ENCODE measurements around the gene RCAN2.
A peak's percentile ranks its signal among the peaks of the same experiment; 100 is the strongest.

Gene RCAN2

DNA sequence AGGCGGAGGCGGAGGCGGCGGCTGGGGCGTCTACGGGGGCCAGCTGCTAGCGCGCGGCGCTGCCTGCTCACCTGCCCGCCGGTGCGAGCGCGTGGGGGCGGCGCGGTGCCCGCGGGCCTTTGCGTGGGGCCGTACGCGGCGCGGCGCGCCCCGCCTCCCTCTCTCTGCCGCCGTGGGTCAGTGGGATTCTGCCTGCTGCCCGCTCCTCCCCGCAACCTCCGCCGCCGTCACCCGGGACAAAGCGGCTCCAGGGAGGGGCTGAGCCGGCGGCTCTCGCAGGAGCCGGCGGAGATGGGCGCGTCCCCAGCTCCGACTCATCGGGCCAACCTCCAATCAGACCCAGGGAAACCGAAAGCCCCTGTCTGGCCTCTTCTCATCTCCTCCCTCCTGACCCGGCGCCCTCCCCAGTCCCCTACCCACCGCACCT, at the start of gene RCAN2:
TSS of gene RCAN2 (minus strand) at position 249 of the 427 bp plus-strand sequence.
- peak; percentile 29 for DNase-seq (ENCODE audit: low spot score)

DNA sequence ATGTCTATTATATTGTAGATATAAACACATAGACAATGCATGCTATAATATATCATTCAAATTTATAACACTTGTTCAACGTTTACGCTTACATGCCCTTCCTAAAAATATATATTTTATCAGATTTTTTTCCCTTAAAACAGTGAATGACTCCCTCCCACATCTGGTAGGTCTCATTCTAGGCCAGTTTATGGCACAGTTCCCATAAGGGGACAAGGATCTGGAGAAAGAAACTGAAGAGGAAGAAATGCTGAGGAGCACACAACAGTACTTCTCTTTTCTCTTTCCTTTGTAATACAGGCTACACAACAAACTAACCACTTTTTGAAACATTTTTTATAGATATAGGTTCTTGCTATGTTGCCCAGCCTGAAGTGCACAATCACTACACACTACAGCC, 48.6 kb upstream of the RCAN2 start:
- DNase-seq (ENCODE audit: low spot score): no peak

DNA sequence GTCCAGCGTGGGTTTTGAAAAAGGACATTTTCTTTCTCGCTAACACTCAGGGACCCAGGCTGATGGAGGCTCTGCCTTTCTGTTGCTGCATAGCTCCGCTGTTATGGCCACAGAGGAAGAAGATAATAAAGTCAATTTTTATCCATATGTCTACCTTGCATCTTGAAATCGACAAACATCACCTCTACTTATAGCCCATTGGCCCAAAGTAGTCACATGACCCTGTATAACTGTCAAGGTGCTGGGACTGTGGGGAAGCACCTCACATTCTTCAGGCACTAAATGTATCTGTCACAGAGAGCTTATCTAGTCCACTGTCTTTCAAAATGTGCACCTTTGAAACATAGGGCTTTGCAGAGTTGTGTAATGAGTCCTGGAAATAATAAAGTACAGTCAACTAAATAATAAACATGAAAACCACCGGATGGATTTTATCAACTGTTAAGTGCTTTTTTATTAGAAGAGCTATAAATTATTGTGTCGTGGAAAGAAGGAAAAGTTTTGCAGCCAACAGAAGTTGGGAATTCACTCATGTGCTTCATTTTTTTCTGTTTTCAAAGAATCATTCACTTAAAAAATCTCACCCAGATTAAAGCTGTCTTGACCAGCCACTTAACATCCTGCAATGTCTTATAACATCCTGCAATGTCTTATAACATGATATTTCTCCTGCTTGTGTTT, 47.7 kb upstream of the RCAN2 start:
- no peak for DNase-seq (ENCODE audit: low spot score)

DNA sequence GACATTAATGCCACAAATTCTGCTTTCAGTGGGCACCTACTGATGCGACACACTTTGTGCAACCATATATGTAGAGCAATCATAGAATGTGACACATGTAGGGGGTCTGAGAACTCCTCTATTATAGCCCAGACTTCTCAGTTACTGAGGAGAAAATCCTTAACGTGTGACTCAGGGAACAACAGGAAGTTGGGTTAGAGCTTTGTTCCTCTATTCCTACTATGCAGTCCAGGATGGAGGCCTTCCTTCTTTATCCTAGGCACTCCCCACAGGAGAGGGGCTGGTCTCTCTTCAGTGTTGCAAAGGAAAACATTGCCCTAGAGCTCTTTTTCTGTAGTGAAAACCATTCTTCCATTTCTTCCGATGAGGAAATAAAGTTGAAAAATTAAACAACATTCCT, 39.6 kb upstream of the RCAN2 start:
- DNase-seq (ENCODE audit: low spot score): no peak

DNA sequence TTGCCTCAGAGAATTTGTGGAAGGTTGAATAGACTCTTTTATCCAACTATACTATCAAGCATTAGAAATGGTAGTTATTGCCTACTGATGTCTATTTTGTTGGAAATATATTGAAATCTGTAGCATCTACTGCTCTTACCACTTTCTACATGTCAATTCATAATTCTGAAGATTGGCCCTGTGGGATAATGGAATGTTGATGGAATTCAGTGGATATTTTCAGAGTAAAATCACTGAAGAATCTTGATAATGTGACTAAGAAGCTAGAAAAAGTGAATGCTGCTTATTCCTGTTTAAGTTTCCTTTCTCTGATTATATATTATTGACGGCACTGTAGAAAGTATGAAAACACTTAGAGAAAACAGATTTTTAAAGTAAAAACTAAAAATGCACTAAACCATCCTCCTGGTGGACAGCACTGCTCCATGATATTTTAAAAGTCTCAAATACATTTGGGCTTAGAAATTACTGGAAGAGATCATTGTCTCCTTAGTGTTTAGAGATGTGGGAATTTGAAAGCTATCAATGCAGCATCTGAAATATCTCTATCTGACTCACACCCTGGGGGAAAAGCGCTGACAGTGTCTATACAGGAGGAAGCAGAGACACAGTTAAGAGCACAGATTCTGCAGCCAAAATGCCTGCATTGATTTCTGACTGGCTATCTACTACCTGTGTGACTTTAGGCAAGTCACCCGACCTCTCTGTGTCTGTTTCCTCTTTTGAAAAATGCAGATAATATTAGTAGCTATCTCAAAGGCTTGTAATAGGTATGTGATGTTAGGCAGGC, 37.9 kb upstream of the RCAN2 start:
- DNase-seq (ENCODE audit: low spot score): no peak

DNA sequence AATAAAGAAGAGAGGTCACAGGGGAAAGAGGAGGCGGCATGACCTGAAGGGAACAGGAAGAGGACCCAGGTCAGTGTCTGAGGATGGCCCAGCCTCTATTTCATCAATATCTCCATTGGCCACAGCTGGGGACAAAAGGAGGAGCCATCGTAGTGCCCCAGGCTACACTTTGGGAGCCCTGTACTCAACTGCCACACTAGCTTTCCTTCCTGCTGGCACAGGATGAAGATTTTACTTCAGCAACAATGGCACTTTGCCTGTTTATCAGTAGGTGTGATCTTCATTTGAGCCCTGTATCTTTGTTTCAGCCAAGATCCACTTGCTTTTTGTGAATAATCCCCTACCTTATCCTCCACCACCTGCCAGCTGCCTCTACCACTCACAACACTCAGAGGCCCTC, 35.4 kb upstream of the RCAN2 start:
- DNase-seq (ENCODE audit: low spot score): no peak

DNA sequence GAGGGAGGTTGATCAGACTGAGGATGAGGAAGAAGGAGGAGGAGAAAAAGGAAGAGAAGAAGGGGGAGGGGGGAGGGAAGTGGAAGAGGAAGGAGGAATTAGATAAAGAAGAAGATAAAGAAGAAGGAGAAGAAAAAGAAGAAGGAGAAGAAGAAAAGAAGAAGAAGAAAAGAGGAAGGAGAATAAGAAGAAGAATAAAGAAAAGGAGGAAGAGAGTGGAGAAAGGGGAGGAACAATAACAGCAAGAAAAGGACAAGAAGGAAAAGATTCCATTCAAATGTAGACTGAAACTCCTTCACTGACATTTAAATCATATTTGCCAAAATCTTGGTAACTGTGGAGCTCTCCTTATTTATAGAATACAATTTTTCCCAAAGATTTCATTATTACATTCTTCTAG, 34.3 kb upstream of the RCAN2 start:
- no peak for DNase-seq (ENCODE audit: low spot score)

DNA sequence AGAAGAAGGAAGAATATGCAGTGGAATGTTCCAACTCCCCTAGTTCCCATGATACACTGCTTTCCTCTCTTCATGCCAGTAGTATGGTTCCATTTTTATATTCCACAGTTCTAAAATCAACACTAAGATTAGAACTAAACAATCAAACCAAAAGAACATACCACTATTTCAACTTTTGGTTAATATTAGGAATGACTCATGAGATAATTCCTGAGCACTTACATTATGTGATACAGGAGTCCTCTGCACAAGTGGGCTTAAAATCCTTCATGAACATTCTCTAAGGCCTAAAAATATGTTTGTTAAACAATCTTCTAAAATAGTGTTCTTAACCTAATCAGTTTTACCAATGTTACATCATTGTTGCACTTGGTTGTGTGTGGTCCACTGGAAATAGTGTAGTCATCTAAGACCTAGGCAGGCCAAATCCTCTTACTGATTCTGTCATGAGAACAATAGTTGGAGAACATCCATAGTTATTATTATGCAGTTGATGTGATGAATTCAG, 30.3 kb upstream of the RCAN2 start:
- DNase-seq (ENCODE audit: low spot score): no peak

DNA sequence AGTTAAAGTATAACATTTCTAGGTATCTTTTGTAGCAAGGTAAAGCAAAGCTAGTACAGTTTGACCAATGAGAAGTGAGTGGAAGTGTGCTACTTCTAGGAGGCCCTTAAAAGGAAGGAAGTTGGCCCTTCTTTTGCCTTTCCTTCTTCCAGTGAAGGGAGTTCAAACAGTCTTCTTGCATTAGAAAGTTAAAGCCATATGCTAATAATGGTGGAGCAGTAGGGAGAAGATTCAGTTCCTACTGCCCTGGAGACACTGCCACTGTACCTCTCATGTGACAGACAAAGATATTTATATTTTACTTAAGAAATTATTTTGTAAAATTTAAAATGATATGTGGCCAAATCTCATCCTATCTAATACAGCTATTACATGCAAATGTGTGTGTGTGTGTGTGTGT, 26.0 kb upstream of the RCAN2 start:
- DNase-seq (ENCODE audit: low spot score): no peak

DNA sequence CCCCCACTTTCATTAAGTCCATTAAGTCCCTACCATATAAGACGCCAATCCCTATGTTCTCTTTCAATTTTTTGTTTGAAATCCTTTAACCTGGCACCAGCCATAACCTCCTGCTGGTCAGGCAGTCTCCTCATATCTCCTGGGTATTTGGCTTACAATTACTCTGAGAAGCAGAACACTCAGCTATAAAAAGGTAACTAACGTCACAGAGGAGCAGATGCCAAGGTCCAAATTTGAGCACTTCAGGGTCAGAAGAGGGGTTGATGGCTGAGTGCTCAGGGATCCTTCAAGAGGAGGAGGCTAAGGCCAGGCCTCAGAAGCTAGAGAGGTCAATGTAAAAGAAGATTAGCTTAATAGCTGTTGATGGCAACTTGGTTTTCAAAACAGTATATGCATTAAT, 22.3 kb upstream of the RCAN2 start:
- no peak for DNase-seq (ENCODE audit: low spot score)

DNA sequence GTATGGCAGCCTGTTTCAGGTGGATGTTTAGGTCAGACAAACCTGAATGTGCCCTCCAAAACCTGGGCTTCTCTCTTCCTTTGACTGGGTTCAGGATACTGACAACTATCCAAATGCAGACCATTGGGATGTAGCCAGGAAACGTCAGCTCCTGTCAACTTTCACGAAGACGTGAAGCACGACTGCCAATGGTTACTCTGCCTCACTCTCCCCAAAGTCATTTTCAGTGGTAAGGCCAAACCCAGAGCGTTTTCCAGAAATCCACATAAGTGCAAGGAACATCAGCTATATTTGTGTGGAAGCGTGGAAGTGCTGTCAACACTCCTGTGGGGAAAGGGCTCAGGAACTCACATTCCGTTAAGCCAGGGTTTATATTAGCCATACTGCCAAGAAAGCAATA, 20.1 kb upstream of the RCAN2 start:
- no peak for DNase-seq (ENCODE audit: low spot score)

DNA sequence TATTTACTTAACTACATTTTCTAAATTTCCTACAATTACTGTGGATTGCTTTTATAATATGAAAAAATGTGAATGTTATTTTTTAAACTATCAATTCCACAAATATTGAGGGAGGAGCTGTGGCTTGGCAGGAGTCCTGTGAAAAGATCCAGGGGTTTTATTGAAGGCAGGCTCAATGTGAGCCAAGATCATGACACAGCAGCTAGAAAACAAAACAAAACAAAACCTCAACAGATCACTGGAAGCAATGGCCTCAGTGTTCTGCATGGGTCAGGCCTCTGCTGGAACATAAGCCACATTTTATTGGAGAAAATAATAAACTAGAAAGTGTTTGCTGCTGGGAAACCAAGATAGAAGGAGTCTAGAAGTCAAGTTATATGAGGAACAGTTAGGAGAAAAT, 19.4 kb upstream of the RCAN2 start:
- no peak for DNase-seq (ENCODE audit: low spot score)

DNA sequence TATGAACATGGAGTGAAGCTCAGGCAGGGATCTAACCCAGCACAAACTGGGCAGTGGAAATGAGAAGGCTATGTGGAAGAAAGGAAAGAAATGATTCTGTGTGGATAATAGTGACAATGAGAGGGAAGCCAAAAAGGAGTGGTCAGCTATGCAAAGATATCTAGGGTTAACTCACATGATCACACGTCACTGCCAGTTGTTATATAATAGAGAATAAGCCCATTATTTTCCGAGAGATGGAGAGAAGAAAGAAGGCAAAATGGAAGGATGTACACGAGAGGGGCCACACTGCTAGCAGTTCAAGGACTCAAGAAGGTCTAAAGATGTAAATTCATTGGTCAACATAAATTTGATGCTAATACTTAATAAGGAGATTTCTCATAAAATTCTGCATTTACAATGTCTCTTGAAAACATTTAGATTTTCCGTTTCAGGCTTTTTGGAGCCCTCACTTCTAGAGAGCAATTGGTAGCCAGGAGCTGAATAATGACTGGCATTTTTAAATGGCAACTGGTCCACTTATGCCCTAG, 18.8 kb upstream of the RCAN2 start:
- DNase-seq (ENCODE audit: low spot score): no peak

DNA sequence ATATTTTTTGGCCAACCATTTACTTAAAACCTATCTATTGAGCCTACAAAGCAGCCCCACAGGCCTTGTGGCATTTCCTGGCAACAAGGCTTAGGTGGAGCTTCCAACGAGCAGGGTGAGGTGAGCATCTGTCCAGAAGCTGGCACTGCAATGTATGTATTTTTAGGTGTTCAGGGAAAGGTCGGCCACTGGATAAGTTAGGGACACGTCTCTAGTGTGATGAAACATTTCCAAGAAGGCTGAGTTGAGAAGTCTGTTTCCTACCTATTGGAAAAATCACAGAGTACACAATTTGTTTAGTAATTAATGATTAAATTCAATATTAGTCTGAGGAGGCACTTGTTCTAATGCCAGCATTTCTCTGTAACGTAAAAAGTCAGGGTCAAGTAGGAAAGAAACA, 17.8 kb upstream of the RCAN2 start:
- DNase-seq (ENCODE audit: low spot score): no peak

DNA sequence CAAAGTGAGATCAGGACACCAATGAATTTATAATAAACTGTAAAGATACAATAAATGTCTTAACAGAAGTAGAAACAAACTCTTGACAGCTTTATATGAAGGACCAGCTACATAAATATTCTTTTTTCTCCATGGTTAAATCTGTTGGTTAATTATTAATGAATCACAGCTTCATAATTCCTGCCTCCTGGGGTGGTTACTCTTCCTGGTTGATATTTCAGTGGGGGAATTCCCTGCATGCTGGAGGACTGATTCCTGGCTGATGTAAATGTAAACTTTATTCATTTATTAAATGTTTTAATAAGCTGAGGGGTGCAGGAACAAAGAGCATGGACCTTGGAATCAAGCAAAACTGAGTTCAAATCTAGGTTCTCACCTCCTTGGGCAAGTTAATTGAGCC, 16.2 kb upstream of the RCAN2 start:
- no peak for DNase-seq (ENCODE audit: low spot score)

DNA sequence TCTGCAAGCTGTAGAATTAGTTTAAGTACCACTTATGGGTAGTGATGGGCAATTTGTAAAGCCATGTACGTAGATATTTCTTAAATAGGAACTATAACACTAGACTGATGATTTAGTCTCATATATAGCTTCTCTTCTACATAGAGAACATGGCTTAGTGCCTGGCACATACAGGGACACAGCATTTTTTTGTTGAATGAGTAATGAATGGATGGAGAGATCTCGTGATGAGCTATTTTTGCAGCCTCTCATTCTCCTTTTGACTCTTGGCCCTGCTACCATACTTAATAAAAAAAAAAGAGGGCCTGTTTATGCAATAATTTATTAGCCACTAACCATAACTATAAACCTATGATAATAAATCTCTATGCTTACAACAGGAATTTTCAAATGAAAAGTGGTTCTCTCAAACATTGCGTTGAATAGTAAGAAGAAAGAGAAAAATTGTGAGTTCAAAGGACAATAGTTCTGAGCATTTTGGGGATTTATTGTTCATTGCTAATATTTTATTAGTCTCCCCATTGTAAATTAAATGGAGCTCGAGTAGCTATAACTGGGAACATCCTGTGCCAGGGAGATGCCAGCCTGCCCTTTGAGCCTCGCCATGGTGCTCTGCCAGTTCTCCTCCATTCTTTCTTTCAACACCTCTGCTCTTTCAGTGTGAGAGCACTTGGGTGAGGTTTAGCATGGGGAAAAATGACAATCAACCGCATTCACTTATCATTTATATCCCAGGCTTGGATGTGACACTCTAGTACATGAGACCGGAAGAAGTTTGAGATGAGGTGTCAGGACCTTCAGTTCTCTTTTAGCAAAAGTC, 14.7 kb upstream of the RCAN2 start:
- no peak for DNase-seq (ENCODE audit: low spot score)

DNA sequence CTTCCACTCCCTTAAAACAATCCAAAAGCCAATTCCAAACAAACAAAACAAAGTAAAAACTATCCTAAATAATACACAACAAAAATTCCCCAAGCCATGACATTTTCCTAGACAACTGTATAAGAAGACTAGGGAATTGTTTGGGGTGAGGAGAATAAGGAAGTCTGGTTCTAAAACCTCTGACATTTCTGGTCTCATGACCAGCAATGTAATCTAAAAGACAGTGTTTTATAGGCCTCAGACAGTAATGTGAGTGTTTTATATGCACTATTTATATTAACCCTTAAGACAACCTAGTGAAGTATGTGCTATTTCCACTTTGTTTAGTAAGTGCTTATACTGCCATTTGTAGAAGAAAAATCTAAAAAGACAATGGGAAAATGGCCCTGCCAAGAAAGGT, 13.0 kb upstream of the RCAN2 start:
- DNase-seq (ENCODE audit: low spot score): no peak

DNA sequence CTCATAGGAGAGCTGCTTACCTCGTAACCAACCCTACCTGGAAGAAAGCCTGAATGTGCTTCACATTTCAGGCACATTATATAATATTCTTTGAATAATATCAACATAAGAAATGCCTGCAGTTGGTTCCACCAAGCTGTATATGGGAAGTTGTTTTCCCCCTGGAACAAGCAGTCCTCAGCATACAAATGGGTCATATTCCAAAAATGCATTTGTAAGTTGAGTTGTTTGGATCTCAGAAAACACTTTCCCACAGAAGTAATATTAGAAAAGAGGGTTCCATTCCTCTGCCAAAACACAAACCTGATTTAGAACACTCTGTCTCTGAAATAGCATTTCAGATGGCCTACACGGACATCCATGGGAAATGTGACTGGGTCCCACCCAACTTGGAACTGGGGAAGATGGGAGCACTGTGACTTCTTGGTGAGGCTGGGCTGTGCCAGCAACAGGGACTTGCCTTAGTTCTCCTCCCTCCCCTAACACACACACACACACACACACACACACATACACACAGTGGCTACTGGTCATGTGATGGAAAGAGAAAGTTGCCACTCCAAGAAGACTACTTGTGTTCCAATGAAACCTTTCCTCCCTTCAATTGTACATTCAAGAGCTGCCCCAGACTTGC, 11.4 kb upstream of the RCAN2 start:
- DNase-seq (ENCODE audit: low spot score): no peak

DNA sequence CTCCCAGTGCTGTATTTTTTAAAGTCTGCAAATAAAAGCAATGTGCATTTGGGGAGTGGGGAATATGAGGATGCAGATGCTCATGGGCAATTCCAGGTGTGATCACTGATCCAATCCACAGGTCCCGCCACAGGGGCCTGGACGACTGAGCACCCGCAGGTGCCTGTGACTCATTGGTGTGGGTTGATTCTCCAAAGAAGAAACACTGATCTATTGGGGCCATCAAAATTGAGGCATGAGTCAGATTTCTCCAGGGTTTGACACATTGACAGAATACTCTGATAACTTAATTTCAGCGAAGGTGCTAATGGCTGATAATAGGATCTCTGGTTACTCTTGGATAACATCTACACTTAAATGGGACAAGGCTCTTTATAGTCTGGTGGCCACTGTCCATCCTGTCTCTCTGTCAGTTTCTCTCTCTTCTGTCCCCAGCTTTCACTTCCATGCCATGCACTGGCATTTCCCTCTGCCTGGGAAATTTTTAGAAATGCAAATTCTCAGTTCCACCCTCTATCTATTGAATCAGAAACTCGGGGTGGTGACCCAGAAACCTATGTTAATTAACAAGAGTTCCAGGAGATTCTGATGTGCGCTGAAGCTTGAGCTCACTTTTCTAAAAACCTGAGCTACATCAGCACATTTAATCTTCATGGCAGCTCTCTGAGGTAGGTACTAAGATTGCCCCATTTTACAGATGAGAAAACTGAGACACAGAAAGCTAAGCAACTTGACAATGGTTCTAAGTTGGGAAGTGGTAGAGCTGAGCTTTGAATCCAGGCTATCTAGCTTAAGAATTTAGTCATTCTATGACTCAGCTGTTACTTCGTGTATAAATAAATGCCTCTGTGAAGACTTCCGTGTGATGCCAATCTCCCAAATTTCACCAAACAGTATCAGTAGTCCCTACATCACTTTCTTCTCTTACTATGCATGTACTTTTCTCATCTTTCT, 10.2 kb upstream of the RCAN2 start:
- DNase-seq (ENCODE audit: low spot score): no peak

DNA sequence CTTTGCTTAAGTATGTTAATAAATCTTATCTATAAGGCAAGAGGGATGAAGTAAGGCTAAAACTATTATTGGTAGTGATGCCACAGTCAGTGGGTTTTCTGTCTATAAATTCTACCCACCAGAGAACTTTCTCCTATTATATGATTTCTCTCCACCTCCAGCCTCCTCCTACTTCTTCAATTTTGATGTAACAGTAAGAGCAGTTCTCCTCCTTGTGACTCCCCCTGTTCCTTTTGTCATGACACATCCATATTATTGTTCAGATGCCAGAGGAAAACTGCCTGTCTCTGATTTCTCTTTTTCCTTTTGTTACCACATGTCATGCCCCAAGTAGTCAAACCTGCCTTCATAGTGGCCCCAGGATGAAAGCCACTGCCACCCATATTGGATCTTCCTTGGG, 9.1 kb upstream of the RCAN2 start:
- DNase-seq (ENCODE audit: low spot score): no peak

Measured in NAMALWA (cell line).